GM18870 (cell line): Measurements from ENCODE around the gene CSTPP1.
"Not testable (repeated sequence)": the region's sequence is repeated elsewhere in the genome, so short reads cannot be mapped to it uniquely, and the experiment has no call there.

Experiments
- ATAC-seq: cut with Tn5 transposase; IDR thresholded peaks from one replicate; pipeline ENCODE4 v1.9.1; 2021; ENCODE audit warnings: moderate library complexity; ENCODE audit not compliant: unreplicated experiment

Gene CSTPP1

GRCh38 chr11:47087801-47088200 is 151.2 kb downstream of the CSTPP1 start:
- no peak for ATAC-seq

DNA sequence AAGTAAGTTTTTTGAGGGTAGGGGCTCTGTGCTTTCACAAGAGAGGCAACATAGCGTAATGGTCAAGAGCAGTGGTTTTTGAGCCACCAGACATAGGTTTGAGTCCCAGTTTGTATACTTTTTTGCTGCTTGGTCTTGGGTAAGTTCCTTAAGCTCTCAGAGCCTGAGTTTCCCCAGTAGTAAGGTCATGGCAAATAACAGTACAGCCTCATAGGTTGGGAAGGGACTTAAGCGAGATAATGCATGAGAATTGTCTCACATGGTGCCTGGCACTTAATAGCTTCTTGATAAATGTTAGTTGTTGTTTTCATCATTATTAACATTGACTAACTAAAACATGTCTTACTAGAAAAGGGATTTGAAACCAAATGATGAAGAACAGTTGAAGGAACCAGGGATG is 157.0 kb downstream of the CSTPP1 start:
- ATAC-seq, result no peak

GRCh38 chr11:47096871-47097270 is 160.3 kb downstream of the CSTPP1 start:
- ATAC-seq, result not testable (repeated sequence)

DNA sequence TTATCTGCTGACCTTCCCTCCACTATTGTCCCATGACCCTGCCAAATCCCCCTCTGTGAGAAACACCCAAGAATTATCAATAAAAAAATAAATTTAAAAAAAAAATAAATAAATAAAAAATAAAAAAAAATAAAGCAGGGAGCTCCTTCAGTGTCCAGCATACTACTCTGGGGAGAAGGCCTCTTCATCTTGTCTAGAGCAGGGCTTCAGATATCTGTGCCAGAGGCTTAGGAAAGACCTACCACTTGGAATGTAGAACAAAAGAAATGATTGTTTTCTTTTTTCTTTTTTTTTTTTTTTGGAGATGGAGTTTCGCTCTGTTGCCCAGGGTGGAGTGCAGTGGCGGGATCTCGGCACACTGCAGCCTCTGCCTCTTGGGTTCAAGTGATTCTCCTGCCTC is 161.7 kb downstream of the CSTPP1 start:
- ATAC-seq, result not testable (repeated sequence)

DNA sequence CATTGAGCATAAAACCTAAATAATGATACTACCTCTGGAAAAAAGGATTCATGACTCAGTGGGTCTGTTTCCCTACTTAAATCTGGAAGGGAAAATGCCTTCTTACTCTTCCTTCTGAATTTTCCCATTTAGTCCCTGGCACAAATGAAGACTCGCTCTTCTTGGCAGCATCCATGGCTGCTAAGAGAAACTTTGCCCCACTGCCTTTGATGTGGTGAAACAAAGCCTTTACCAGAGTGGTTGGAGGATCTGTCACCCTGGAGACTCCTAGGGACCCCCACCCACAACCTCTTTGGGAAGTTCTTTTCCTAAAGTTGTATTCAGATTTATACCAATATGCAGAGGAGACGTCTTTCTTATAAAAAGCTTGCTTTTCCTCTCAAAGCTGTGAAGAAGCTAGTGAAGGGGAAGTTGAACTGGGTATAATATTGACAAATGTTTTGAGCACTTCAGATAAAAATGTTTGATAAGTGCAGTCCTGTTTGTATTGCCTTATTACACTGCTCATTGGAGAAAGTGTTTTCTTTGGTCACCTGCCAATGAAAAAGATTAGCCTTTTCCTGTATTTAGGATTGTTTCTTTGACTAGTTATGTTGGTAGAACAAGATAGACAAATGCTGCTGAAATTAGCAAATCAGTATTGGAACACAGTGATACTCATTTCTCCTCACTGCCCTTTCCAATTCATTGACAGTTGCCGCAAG is 162.8 kb downstream of the CSTPP1 start:
- no peak for ATAC-seq

GRCh38 chr11:47099918-47100315 is 163.4 kb downstream of the CSTPP1 start:
- no peak for ATAC-seq

- no peak for ATAC-seq
These were observed 164.8 kb downstream of the CSTPP1 start for GRCh38 chr11:47101406-47101805.

DNA sequence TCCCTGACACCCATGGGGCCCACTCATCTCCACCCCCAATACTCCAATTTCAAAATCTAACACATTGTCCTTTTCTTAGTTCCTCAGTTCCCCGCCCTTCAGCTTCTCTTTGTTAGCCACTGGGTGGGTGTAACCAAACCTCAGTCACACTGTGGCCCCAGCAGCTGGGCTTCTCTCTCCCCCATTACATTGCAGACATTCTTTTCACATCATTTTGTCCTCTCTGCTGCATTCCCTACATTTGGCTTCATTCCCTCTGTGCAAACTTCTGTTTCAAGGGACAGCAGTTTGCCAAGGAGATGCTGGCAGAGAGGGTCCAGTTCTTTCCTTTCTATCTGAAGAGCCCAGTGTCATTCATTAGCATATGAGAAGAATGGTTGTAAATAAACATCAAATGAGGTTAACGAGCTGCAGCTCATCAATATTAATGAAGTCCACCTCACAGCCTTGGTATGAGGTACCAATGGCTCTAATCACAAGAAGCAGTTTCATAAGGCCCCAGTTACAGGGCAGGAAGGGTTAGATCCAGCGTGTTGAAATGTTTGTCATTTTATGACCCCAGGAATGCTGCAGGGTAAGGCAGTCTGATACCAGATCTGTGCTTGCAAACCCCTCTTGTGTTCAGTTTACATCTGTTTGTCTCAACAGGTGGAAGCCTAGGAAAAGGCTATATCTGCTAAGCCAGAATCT is 167.8 kb downstream of the CSTPP1 start:
- no peak for ATAC-seq

- ATAC-seq, result no peak
These were observed 169.0 kb downstream of the CSTPP1 start for GRCh38 chr11:47105541-47105940.

GRCh38 chr11:47105974-47106373 is 169.4 kb downstream of the CSTPP1 start:
- no peak for ATAC-seq

GRCh38 chr11:47106798-47107411 is 170.3 kb downstream of the CSTPP1 start:
- no peak for ATAC-seq

GRCh38 chr11:47107744-47108143 is 171.2 kb downstream of the CSTPP1 start:
- no peak for ATAC-seq

- no peak for ATAC-seq
These were observed 171.7 kb downstream of the CSTPP1 start for GRCh38 chr11:47108214-47108613.

- ATAC-seq, result no peak
These were observed 172.6 kb downstream of the CSTPP1 start for GRCh38 chr11:47109051-47109726.

DNA sequence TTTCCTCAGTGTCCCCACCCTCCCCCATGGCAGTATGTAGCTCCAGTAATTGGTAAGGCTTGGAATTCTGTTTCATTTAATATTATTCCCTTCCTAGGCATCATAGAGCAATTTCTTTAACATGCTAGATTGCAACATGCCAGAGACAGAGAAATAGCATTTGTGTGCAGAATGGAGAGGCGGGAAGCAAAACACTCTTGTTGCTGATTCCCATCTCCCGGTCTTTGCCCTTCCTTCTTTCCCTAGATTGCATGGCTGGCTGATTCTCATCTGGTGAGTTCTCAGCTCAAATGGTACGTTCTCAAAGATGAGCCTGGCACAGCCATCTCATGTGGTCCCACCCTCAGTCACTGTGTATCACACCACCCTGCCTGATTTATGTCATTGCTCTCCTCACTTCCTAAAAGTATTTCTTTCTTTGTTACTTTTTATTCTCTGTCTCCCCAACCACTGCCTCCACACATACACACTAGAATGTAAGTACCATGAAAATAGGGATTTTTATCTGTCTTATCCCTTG is 173.2 kb downstream of the CSTPP1 start:
- no peak for ATAC-seq

GRCh38 chr11:47111318-47111804 is 174.8 kb downstream of the CSTPP1 start:
- no peak for ATAC-seq

- not testable (repeated sequence) for ATAC-seq
These were observed 176.4 kb downstream of the CSTPP1 start for GRCh38 chr11:47112941-47113340.

DNA sequence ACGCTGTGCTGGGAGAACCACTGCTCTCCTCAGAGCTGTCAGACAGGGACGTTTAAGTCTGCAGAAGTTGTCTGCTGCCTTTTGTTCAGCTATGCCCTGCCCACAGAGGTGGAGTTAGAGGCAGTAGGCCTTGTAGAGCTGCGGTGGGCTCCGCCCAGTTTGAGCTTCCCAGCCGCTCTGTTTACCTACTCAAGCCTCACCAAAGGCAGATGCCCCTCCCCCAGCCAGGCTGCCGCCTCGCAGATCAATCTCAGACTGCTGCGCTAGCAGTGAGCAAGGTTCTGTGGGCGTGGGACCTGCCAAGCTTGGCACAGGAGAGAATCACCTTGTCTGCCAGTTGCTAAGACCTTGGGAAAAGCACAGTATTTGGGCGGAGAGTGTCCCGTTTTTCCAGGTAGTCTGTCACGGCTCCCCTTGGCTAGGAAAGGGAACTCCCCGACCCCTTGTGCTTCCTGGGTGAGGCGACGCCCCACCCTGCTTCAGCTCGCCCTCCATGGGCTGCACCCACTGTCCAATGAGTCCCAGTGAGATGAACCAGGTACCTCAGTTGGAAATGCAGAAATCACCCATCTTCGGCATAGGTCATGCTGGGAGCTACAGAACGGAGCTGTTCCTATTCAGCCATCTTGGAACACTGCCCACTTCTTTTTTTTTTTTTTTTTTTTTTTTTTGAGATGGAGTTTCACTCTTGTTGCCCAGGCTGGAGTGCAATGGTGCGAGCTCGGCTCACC is 182.6 kb downstream of the CSTPP1 start:
- ATAC-seq, result not testable (repeated sequence)

DNA sequence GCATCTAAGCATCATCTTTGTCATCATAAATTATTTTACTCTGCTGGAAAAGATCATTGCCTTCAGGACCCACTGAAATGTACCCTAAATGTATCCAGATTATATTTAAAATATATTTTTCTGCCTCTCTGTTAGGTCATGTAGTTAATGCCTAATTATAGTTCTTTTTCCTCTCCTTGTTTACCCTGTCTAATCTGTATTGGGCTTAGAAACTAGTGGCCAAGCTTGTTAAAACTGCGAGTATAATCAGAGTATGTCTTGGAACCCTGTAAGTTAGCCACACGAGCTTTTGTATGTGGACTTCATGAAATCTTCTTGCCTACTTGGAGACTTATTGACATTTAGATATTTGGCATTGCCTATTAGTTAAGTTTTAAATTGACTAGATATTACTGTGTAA is 184.5 kb downstream of the CSTPP1 start:
- no peak for ATAC-seq

GRCh38 chr11:47121731-47122130 is 185.2 kb downstream of the CSTPP1 start:
- no peak for ATAC-seq
